ENCODE measurements around the gene DNPH1.

DNA sequence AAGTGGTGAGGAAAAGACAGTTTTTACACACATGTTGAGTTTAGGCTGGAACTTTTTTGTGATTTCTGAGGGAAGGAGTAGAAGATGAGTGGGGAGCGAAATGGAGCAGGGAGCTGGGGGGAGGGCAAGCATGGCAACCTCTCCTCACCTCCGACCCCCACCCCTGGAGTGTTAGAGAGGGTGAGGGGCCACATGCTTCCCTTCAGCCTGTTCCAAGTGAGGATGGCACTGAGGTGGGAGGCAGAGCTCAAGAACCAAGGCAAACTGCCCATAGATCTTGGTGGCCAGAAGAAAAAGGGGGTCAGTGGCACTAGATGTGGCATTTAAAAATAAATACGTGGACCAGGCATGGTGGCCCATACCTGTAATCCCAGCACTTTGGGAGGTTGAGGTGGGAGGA, 18.8 kb upstream of the DNPH1 start:
- TF ChIP-seq CTCF (IDR thresholded peaks at IDR 0.05; ENCODE audit: poor library complexity, severe bottlenecking) = no peak
- TF ChIP-seq EZH2 (IDR thresholded peaks at IDR 0.05; ENCODE audit: borderline replicate concordance, insufficient read depth, low read length, poor library complexity, severe bottlenecking) = no peak
- TF ChIP-seq EP300 (conservative IDR thresholded peaks at IDR 0.05; ENCODE audit: poor library complexity, severe bottlenecking) = no peak
- TF ChIP-seq POLR2AphosphoS5 (IDR thresholded peaks at IDR 0.05) = no peak

All from neural cell (in vitro differentiated cells).